Measurements from ENCODE around the gene HSFX3. TPM values are rescaled to one million over a fixed set of nuclear protein-coding genes. Genes with fewer than 3 reads are reported as not detected.
"Not testable (repeated sequence)": the region's sequence is repeated elsewhere in the genome, so short reads cannot be mapped to it uniquely, and the experiment has no call there.

Gene HSFX3
- total RNA-seq, 2 experiments from 2014 or later, result not detected

- Histone ChIP-seq H3K4me2 (ENCODE audit: low read length) (no peak overlapping the region), H4K20me1 (ENCODE audit: insufficient read depth, low read length) (no peaks in the 10 kb centered on the region), H3K9me2 (ENCODE audit: insufficient read depth, low read length) (no peaks in the 10 kb centered on the region), H3K27ac (ENCODE audit: low read depth, low read length, poor library complexity, severe bottlenecking) (no peak overlapping the region), H2AFZ (ENCODE audit: low read length) (no peak overlapping the region), H3K79me2 (ENCODE audit: insufficient read depth, low read depth, low read length) (no peaks in the 10 kb centered on the region), H3K36me3 (ENCODE audit: insufficient read depth, low read length) (no peaks in the 10 kb centered on the region; the same call in 1 of the 2 replicates), H3K4me3 (ENCODE audit: low read depth, low read length, poor library complexity, severe bottlenecking) (no peak overlapping the region), H3K9me3 (ENCODE audit: low read length) (no peaks in the 10 kb centered on the region), H3K4me1 (ENCODE audit: insufficient read depth, low read length, poor library complexity, severe bottlenecking) (peaks cover 38% of the 10 kb centered on the region)
- DNase-seq (ENCODE audit: low spot score), result peak; percentile 43
- intact Hi-C loops (cut with micrococcal nuclease; ENCODE audit: unreplicated experiment), result no loop called here
- ChIA-PET POLR2A (no interaction called here), CTCF (ENCODE audit: unreplicated experiment) (interaction anchor here (0.6 kb wide), 1 partner anchor 12 kb away, joined by 3 read pairs; the partner anchor contains the start of gene EOLA1)
- BruUV-seq (replicated peaks), result no TSS peak
- TF ChIP-seq EZH2phosphoT487 (IDR thresholded peaks at IDR 0.05; ENCODE audit: borderline replicate concordance, low read depth, low read length) (no peak), CTCF (conservative IDR thresholded peaks at IDR 0.05; ENCODE audit: low read length) (peak; percentile 64)
Observed at GRCh38 chrX:149527705-149528104, 22.0 kb downstream of the HSFX3 start.

DNA sequence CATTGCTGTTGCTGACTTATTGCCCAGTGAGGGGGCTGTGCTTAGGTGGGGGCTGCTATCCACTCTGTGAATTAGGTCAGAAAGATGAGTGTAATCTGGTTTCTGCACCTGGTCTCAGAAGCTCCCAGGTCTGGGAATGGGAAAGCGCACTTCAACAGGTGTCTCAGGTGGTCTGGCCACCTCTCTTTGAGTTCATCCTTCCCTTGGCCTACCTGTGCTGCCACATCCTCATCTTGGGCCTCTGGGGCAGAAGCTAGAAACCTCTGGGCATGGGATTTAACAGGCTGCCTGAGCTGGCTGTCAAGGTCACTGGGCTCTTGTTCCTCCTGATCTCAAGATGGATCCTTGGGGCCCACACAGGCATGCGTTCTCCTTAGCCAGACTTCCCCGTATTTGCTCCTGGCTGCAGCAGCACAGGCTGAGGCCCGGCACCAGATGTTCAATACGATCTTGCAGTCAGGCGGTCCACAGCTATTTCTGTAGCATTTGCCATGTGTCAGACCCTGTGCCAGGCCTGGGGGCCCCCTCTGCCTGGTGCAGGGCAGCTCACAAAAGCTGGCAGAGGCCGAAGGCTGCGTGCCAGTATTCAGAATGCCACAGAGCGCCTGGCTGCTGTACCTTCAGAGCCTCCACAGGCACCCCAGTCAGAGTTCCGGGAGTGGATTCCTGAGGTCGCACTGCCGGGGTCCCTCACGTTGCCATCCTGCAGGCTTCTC, 23.2 kb downstream of the HSFX3 start:
- H3K4me3 ChIP-seq (ENCODE audit: low read depth, low read length, poor library complexity, severe bottlenecking); BruUV-seq (replicated peaks); H3K36me3 ChIP-seq (ENCODE audit: insufficient read depth, low read length); CTCF ChIA-PET (ENCODE audit: unreplicated experiment); H4K20me1 ChIP-seq (ENCODE audit: insufficient read depth, low read length); H3K9me2 ChIP-seq (ENCODE audit: insufficient read depth, low read length); H3K79me2 ChIP-seq (ENCODE audit: insufficient read depth, low read depth, low read length); POLR2A ChIA-PET; H2AFZ ChIP-seq (ENCODE audit: low read length); intact Hi-C loops (cut with micrococcal nuclease; ENCODE audit: unreplicated experiment); H3K9me3 ChIP-seq (ENCODE audit: low read length); DNase-seq (ENCODE audit: low spot score): not testable (repeated sequence)
- Histone ChIP-seq H3K4me1 (ENCODE audit: insufficient read depth, low read length, poor library complexity, severe bottlenecking) (peaks cover 32% of the 10 kb centered on the region), H3K27ac (ENCODE audit: low read depth, low read length, poor library complexity, severe bottlenecking) (peak overlapping the region; percentile 19), H3K4me2 (ENCODE audit: low read length) (peak overlapping the region; percentile 41; the same call in 1 of the 2 replicates)

DNA sequence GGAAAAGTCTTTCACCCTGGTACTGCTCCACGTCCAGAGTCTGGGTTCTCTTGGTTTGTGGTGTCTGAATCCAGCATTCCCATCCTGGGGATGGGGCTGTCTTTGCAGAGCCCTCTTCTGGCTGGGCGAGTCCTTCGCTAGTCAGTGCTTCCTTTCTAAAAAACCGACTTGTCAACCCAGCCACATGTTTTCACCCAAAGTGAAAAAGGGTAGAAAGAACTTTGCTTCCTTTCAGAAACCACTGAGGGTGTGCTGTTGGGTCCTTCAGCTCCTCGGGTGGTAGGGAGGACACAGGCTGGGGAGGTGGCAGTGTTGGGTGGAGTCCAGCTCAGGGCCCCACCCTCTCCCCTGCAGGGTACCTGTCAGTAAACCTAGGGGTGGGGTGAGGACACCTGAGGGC, 23.8 kb downstream of the HSFX3 start:
- H4K20me1 ChIP-seq (ENCODE audit: insufficient read depth, low read length); H3K36me3 ChIP-seq (ENCODE audit: insufficient read depth, low read length); H2AFZ ChIP-seq (ENCODE audit: low read length); H3K79me2 ChIP-seq (ENCODE audit: insufficient read depth, low read depth, low read length); POLR2A ChIA-PET; H3K9me2 ChIP-seq (ENCODE audit: insufficient read depth, low read length); H3K4me3 ChIP-seq (ENCODE audit: low read depth, low read length, poor library complexity, severe bottlenecking); BruUV-seq (replicated peaks); intact Hi-C loops (cut with micrococcal nuclease; ENCODE audit: unreplicated experiment); DNase-seq (ENCODE audit: low spot score); CTCF ChIA-PET (ENCODE audit: unreplicated experiment); H3K9me3 ChIP-seq (ENCODE audit: low read length): not testable (repeated sequence)
- Histone ChIP-seq H3K4me1 (ENCODE audit: insufficient read depth, low read length, poor library complexity, severe bottlenecking) (peaks cover 26% of the 10 kb centered on the region), H3K4me2 (ENCODE audit: low read length) (peak overlapping the region; percentile 41), H3K27ac (ENCODE audit: low read depth, low read length, poor library complexity, severe bottlenecking) (peak overlapping the region; percentile 19)

GRCh38 chrX:149525389-149525788, 24.3 kb downstream of the HSFX3 start:
- intact Hi-C loops (cut with micrococcal nuclease; ENCODE audit: unreplicated experiment), result not testable (repeated sequence)
- H3K4me1 ChIP-seq (ENCODE audit: insufficient read depth, low read length, poor library complexity, severe bottlenecking), result peaks cover 21% of the 10 kb centered on the region

More at GRCh38 chrX:149525389-149525788, 24.3 kb downstream of the HSFX3 start:
- H3K9me2 ChIP-seq (ENCODE audit: insufficient read depth, low read length); H3K79me2 ChIP-seq (ENCODE audit: insufficient read depth, low read depth, low read length); H2AFZ ChIP-seq (ENCODE audit: low read length); BruUV-seq (replicated peaks); H3K27ac ChIP-seq (ENCODE audit: low read depth, low read length, poor library complexity, severe bottlenecking); H3K9me3 ChIP-seq (ENCODE audit: low read length); H4K20me1 ChIP-seq (ENCODE audit: insufficient read depth, low read length); CTCF ChIA-PET (ENCODE audit: unreplicated experiment); H3K4me3 ChIP-seq (ENCODE audit: low read depth, low read length, poor library complexity, severe bottlenecking); H3K36me3 ChIP-seq (ENCODE audit: insufficient read depth, low read length); POLR2A ChIA-PET: not testable (repeated sequence)
- DNase-seq (ENCODE audit: low spot score), result peak; percentile 43
- peak overlapping the region; percentile 42; the same call in 1 of the 2 replicates for H3K4me2 ChIP-seq (ENCODE audit: low read length)

Data from OCI-LY7 (cell line).